Right ventricle myocardium inferior (tissue), 1 donor: Measurements from ENCODE around the gene SNAPIN. TPM values are rescaled to one million over a fixed set of nuclear protein-coding genes. Genes with fewer than 3 reads are reported as not detected.

Experiments
- ATAC-seq: fragments of 200-7000 bp; cut with Tn5 transposase; one replicate; pipeline ENCODE4 v1.9.1; 2020; ENCODE audit warnings: mild to moderate bottlenecking, moderate library complexity
- DNase-seq: peaks from one replicate; pipeline ENCODE4 v3.0.0; 2021; ENCODE audit errors: missing footprints
- intact Hi-C: fragments of 100-400 bp; cut with DNase I; formaldehyde crosslinking; loops from one replicate; pipeline ENCODE4 v1.11.0; 2022
- microRNA-seq: library from miRNA; unstranded; fragments of <30 nt; microRNA quantifications from one replicate; pipeline ENCODE4 v1.2.0, GENCODE V29; 2020
- total RNA-seq: library from RNA; stranded (reverse); fragmentation: NEBNext Ultra II Directional; extraction: Animal tissue kit (Norgen Biotek cat#: 25700); gene quantifications from one replicate; pipeline ENCODE4 v1.2.1, GENCODE V29; 2021
- donor health status: DM: no; HTN: yes; CAD: no; lungs with severe emphysema.

SNAPIN gene
- total RNA-seq, 1 donor from 2014 or later: 64.0 TPM

- ATAC-seq (no peak), DNase-seq (peak; percentile 15)
- intact Hi-C loops: no loop called here
Observed at GRCh38 chr1:153687346-153688125, 29.0 kb downstream of the SNAPIN start.

GRCh38 chr1:153688276-153688675 lies 29.8 kb downstream of the SNAPIN start:
- ATAC-seq (no peak), DNase-seq (peak; percentile 5)
- intact Hi-C loops: no loop called here

DNA sequence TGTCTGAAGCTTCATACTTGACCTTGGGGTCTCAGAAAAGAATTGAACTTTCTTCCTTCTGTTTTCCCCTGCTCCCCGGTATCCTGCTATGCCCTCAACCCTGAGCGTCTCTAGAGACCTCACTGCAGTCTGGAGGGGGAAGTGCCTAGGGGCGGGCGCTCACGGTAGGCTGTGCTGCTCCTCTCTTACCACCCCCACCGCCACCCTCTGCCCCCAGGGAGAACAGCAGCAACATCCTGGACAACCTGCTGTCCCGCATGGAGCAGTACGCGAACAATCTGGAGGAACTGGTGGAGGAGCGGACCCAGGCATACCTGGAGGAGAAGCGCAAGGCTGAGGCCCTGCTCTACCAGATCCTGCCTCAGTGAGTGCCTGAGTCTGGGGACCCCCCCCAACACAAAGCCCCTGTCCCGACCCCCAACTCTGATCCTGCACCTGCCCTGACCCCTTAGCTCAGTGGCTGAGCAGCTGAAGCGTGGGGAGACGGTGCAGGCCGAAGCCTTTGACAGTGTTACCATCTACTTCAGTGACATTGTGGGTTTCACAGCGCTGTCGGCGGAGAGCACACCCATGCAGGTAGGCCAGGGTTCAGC lies 30.3 kb downstream of the SNAPIN start:
- ATAC-seq (no peak), DNase-seq (no peak)
- intact Hi-C loops: no loop called here

DNA sequence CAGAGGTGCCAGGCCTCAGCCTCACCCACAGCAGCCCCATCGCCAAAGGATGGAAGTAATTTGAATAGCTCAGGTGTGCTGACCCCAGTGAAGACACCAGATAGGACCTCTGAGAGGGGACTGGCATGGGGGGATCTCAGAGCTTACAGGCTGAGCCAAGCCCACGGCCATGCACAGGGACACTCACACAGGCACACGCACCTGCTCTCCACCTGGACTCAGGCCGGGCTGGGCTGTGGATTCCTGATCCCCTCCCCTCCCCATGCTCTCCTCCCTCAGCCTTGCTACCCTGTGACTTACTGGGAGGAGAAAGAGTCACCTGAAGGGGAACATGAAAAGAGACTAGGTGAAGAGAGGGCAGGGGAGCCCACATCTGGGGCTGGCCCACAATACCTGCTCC lies 35.0 kb downstream of the SNAPIN start:
- intact Hi-C loops: no loop called here
- ATAC-seq (no peak), DNase-seq (peak; percentile 64)

DNA sequence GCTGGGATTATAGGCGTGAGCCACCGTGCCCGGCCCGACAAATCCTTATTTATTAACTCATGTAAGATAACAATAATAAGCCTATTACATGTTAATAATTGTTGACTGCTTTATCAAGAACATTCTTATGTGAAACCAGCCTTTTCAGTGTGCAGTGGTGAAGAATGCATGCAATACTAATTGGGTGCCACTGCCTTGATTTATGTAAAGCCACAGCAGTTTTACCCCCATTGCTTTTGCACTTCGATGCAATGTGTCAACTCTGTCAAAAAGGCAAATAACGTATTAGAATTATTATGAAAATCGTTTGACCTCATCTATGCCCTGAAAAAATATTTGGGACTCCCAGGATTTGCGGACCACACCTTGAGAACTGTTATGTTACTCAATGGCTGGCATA lies 38.2 kb downstream of the SNAPIN start:
- ATAC-seq (no peak), DNase-seq (no peak)
- intact Hi-C loops: no loop called here

- DNase-seq: no peak
- peak; percentile 53 for ATAC-seq
- intact Hi-C loops: loop anchor here (1.0 kb wide), 1 partner anchor 31 kb away; the partner anchor contains the start of gene INTS3
Observed at GRCh38 chr1:153697191-153698019, 38.9 kb downstream of the SNAPIN start.

DNA sequence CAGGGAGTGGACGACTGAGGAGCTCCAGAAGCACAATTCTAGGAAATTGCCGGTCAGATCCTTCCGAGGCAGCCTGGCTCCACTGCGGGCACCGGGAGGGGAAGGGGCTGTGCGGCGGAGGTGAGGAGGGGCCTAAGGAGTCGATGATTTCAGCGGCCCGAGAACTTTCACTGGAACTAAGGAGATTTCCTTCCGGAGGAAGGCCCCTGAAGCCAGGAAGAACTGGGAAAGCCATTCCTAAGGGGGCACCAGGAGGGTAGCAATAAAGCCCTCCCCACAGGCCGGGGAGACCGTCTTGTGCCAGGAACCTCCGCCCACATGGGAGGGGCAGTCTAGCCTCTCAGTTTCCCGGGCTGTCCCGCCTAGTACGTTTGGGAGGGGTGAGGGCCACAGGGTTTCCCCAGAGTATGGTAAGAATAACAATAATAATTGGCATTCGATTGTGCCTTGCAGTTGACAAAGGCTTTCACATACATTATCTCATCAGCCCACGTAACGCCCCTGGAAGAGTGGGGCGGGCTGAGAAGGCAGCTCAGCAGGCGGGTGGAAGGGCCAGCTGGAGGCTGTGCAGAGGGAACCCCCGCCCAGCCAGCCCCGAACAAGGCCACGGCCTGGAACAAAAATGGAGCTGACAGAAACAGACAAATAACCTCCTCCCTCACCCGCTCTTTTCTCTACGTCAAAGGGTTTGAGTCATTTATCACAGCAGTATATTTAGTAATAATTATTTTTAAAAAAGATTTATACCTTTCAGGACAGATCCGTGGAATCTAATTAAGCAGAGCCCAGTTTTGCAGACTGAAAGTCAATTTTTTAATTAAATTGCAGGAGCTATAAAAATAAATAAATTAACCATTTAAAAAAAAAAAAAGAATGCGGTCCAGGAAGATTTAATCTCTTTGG lies 39.8 kb downstream of the SNAPIN start:
- ATAC-seq (peak; percentile 92), DNase-seq (peak; percentile 85)
- intact Hi-C loops: loop anchor here (1.0 kb wide), 1 partner anchor 30 kb away; the partner anchor contains the start of gene INTS3

- DNase-seq (no peak), ATAC-seq (no peak)
- intact Hi-C loops: loop anchor here (1.0 kb wide), 1 partner anchor 29 kb away; the partner anchor contains the start of gene INTS3
Observed at GRCh38 chr1:153698923-153699714, 40.6 kb downstream of the SNAPIN start.

- intact Hi-C loops: no loop called here
- ATAC-seq (no peak), DNase-seq (no peak)
Observed at GRCh38 chr1:153699768-153700167, 41.3 kb downstream of the SNAPIN start.

DNA sequence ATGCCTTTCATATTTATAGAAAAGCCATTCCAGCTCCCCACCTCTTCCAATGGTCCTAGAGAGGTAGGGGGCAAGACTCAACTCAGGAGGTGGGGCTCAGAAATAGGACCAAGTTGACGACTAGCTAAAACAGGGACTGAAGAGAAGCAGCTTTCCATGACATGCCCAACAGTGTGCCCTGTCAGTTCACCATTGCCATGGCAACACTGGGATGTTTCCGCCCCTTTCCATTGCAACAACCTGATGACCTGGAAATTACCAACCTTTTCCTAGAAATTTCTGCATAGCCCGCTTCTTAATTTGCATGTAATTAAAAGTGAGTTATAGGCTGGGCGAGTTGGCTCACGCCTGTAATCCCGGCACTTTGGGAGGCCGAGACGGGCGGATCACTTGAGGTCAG lies 47.0 kb downstream of the SNAPIN start:
- intact Hi-C loops: no loop called here
- DNase-seq (no peak), ATAC-seq (no peak)

DNA sequence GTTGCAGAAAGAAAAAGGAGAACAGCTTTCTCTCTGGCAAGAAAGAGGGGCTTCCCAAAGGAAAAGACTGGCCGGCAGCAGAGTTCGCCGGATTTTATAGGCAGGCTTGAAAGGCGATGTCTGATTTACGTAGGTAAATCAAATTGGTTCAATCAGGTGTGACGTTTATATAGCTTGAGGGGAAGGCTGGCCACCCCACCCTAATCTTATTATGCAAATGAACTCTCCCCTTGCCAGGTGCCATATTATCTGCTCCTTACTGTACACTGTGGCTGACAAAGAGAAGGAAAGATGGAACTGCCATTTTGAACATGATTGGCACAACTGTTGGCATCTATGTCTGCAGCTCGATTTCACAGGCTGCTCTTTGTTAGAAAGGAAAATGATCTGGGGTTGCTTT lies 52.5 kb downstream of the SNAPIN start:
- DNase-seq (no peak), ATAC-seq (no peak)
- intact Hi-C loops: no loop called here

Small RNAs within 50 kb of the gene (microRNA-seq; reads per million reads assigned to microRNA genes)
- gene MIR8083: not detected

Other genes with a start within 250 kb of the SNAPIN start
- gene S100A7A, start 242.2 kb upstream of the SNAPIN start, total RNA-seq: not detected
- not detected for gene S100A7, start 198.1 kb upstream of the SNAPIN start, total RNA-seq
- 265 TPM for gene S100A6, start 122.7 kb upstream of the SNAPIN start, total RNA-seq
- not detected for gene S100A5, start 117.8 kb upstream of the SNAPIN start, total RNA-seq
- 164 TPM for gene S100A4, start 112.9 kb upstream of the SNAPIN start, total RNA-seq
- gene S100A3, start 109.4 kb upstream of the SNAPIN start, total RNA-seq: 0.49 TPM
- 2.3 TPM for gene S100A2, start 92.9 kb upstream of the SNAPIN start, total RNA-seq
- gene S100A16, start 45.6 kb upstream of the SNAPIN start, total RNA-seq: 49.2 TPM
- gene S100A14, start 42.4 kb upstream of the SNAPIN start, total RNA-seq: 6.3 TPM
- gene S100A13, start 31.2 kb upstream of the SNAPIN start, total RNA-seq: 155 TPM
- gene S100A1, start 30.3 kb upstream of the SNAPIN start, total RNA-seq: 2,065 TPM
- 72.1 TPM for gene CHTOP, start 24.6 kb upstream of the SNAPIN start, total RNA-seq
- gene ILF2, start 12.3 kb downstream of the SNAPIN start, total RNA-seq: 60.4 TPM
- gene NPR1, start 20.0 kb downstream of the SNAPIN start, total RNA-seq: 14.6 TPM
- gene INTS3, start 69.3 kb downstream of the SNAPIN start, total RNA-seq: 33.0 TPM
- 13.5 TPM for gene SLC27A3, start 116.7 kb downstream of the SNAPIN start, total RNA-seq